Lung (tissue), 12 donors: ENCODE measurements around the gene CLTA. TPM values are rescaled to one million over a fixed set of nuclear protein-coding genes. Genes with fewer than 3 reads are reported as not detected.

Source experiments
- ATAC-seq: fragments of 200-7000 bp; cut with Tn5 transposase; one replicate; pipeline ENCODE4 v1.9.1; 2020; ENCODE audit warnings: moderate number of reproducible peaks; ENCODE audit not compliant: insufficient read depth, low FRiP score
- DNase-seq, 3 donors: peaks; one replicate each; pipeline ENCODE4 v3.0.0-alpha.2; 2013 to 2017
- H3K27ac ChIP-seq, 2 donors: one replicate each; pipeline ENCODE4 v1.5.1; 2013; ENCODE audit warnings: mild to moderate bottlenecking in 2 of 2, moderate library complexity in 2 of 2, control low read depth in 1 of 2, inconsistent platforms in 1 of 2, low read depth in 1 of 2, low read length in 1 of 2
- H3K27me3 ChIP-seq, 3 donors: one replicate each; pipeline ENCODE4 v1.5.1; 2013; ENCODE audit warnings: low read length in 2 of 3; ENCODE audit not compliant: control insufficient read depth in 3 of 3, insufficient read depth in 3 of 3
- H3K36me3 ChIP-seq, 4 donors: one replicate each; pipeline ENCODE4 v1.5.1; 2013; ENCODE audit warnings: low read length in 4 of 4, mild to moderate bottlenecking in 1 of 4, moderate library complexity in 1 of 4; ENCODE audit not compliant: control insufficient read depth in 4 of 4, insufficient read depth in 4 of 4
- H3K4me1 ChIP-seq, 5 donors: one replicate each; pipeline ENCODE4 v1.5.1; 2013; ENCODE audit warnings: low read length in 5 of 5, mild to moderate bottlenecking in 2 of 5, moderate library complexity in 1 of 5; ENCODE audit not compliant: control insufficient read depth in 5 of 5, insufficient read depth in 5 of 5
- H3K4me3 ChIP-seq: one replicate; pipeline ENCODE4 v1.5.1; 2013; ENCODE audit warnings: mild to moderate bottlenecking, control low read depth, moderate library complexity
- H3K9ac ChIP-seq, 2 donors: one replicate each; pipeline ENCODE4 v1.5.1; 2013; ENCODE audit warnings: low read length in 2 of 2, control low read depth in 1 of 2; ENCODE audit not compliant: insufficient read depth in 1 of 2
- H3K9me3 ChIP-seq, 4 donors: one replicate each; pipeline ENCODE4 v1.5.1; 2013; ENCODE audit warnings: low read length in 3 of 4, mild to moderate bottlenecking in 1 of 4, moderate library complexity in 1 of 4; ENCODE audit not compliant: control insufficient read depth in 4 of 4, insufficient read depth in 3 of 4
- WGBS, 2 donors: extraction: QIAGEN DNeasy Blood & Tissue Kit; methylation state at CpG; one replicate each; pipeline ENCODE4 v1.1.7; 2013; 5-methylcytosine and 5-hydroxymethylcytosine counted together
- polyA plus RNA-seq, 2 donors: library from polyadenylated mRNA; stranded (reverse); fragments of 200-250 nt; gene quantifications; one replicate each; pipeline ENCODE4 v1.2.1, GENCODE V29; 2013
- total RNA-seq, 2 donors: library from RNA; depleted of rRNA in 1 of 2; stranded (reverse); fragments of >200 nt in 1 of 2; gene quantifications; one replicate each; pipeline ENCODE4 v1.2.1, GENCODE V29; 2014 to 2021
- TF ChIP-seq, protein P1 (sequence below): IDR thresholded peaks from 2 replicates; pipeline ENCODE4 v1.5.1; 2012; ENCODE audit warnings: mild to moderate bottlenecking; ENCODE audit errors: control extremely low read depth, extremely low read depth
- donor health status: control.
- donor health status: control.
- donor health status: Bipolar disorder and iron deficiency.
- donor health status: healthy.
- donor health status: DM: yes; HTN: yes; CAD: no.

The CLTA gene
- total and polyA plus RNA-seq, 4 donors = 143 to 269 (median 170) TPM

DNA sequence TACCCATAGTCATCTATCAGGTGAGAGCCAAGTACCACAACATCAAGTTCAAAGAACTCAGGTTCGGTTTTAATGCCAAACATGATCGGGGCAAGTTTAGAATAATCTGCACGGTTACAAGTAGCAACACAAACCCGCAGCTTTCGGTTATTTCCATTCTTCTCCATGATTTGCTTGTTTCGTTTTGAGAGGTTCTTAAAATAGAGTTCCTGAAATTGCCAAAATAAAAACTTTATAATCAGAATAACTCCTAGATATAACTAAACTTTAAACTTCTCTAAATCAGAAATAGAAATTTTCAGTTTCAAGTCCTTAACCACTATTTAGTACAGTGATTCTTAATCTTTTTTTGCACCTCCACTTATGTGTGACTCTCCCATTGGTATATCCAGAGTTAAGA lies 58.5 kb downstream of the CLTA start:
- TF ChIP-seq, protein P1, sequence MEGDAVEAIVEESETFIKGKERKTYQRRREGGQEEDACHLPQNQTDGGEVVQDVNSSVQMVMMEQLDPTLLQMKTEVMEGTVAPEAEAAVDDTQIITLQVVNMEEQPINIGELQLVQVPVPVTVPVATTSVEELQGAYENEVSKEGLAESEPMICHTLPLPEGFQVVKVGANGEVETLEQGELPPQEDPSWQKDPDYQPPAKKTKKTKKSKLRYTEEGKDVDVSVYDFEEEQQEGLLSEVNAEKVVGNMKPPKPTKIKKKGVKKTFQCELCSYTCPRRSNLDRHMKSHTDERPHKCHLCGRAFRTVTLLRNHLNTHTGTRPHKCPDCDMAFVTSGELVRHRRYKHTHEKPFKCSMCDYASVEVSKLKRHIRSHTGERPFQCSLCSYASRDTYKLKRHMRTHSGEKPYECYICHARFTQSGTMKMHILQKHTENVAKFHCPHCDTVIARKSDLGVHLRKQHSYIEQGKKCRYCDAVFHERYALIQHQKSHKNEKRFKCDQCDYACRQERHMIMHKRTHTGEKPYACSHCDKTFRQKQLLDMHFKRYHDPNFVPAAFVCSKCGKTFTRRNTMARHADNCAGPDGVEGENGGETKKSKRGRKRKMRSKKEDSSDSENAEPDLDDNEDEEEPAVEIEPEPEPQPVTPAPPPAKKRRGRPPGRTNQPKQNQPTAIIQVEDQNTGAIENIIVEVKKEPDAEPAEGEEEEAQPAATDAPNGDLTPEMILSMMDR = no peak
- DNase-seq = no peak
- Histone ChIP-seq H3K27ac (no peak overlapping the region), H3K9me3 (no peaks in the 10 kb centered on the region), H3K9ac (no peak overlapping the region), H3K27me3 (no peaks in the 10 kb centered on the region), H3K36me3 (peaks cover 4 to 15% (median 8%) of the 10 kb centered on the region in 4 donors), H3K4me1 (peaks cover 0 to 6% (median 0%) of the 10 kb centered on the region in 5 donors), H3K4me3 (no peak overlapping the region)
- ATAC-seq = no peak
- 81 to 82% methylated on average over 6 of the region's 6 CpGs for WGBS, 2 donors

DNA sequence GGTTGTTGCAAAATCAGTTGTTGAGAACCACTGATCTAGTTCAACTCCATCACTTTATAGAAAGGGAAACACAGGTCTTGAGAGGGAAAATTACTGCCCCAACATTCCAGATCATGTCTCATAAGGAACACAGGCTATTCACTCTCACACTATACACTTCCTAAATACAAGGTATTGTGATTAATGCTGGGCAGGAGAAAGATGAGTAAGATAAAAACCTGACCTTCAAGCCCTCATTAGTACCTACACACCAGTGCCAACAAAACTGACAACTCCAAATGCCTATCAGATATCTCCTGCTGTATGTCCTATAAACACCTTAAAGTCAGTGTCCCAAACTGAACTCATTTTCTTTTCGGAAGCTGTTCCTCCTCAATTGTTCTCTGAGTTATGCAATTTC lies 59.4 kb downstream of the CLTA start:
- no peak for DNase-seq
- Histone ChIP-seq H3K27ac (no peak overlapping the region), H3K27me3 (no peaks in the 10 kb centered on the region), H3K9ac (no peak overlapping the region), H3K9me3 (no peaks in the 10 kb centered on the region), H3K4me3 (no peak overlapping the region), H3K4me1 (peaks cover 0 to 6% (median 0%) of the 10 kb centered on the region in 5 donors), H3K36me3 (peaks cover 7 to 15% (median 8%) of the 10 kb centered on the region in 4 donors)
- TF ChIP-seq, protein P1 = no peak
- 69 to 74% methylated on average over 1 of the region's 1 CpG for WGBS, 2 donors
- no peak for ATAC-seq

DNA sequence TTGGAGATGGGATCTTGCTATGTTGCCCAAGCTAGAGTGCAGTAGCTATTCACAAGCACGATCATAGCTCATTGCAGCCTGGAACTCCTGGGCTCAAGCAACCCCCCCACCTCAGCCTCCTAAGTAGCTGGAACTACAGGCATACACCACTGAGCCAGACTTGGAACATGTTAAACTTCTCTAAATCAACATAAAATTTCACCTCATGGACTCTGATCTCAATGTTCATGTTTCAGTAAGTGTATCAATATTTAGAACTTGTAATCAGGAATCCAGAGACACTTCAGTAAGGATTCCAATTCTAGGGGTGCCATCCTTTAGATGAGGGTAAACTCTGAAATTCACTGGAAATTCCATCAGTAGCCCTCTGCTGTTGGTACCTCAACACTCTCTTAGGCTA lies 60.7 kb downstream of the CLTA start:
- Histone ChIP-seq H3K4me1 (peaks cover 0 to 6% (median 0%) of the 10 kb centered on the region in 5 donors), H3K4me3 (no peak overlapping the region), H3K27ac (no peak overlapping the region), H3K36me3 (peaks cover 2 to 9% (median 4%) of the 10 kb centered on the region in 4 donors), H3K9me3 (no peaks in the 10 kb centered on the region), H3K27me3 (no peaks in the 10 kb centered on the region), H3K9ac (no peak overlapping the region)
- ATAC-seq (no peak), DNase-seq (no peak)
- TF ChIP-seq, protein P1 = no peak
- 63 to 93% methylated on average over 1 of the region's 1 CpG for WGBS, 2 donors
